ENCODE results near the gene AAK1. TPM values are rescaled to one million over a fixed set of nuclear protein-coding genes. Genes with fewer than 3 reads are reported as not detected.

AAK1 gene
- total RNA-seq, 1 experiment from 2014 or later, result 75.8 TPM

GRCh38 chr2:69459936-69460335 is 183.6 kb downstream of the AAK1 start:
- CTCF ChIA-PET, result interaction anchor here (0.6 kb wide), 1 partner anchor 1096 kb away, joined by 3 read pairs; no protein-coding TSS in a partner anchor
- peaks cover 6% of the 10 kb centered on the region for H3K4me1 Mint-ChIP-seq (ENCODE audit: insufficient read depth, unreplicated experiment)
- no TSS peak for BruUV-seq (replicated peaks)
- H3K4me3 Mint-ChIP-seq (ENCODE audit: unreplicated experiment), result no peak overlapping the region
- POLR2A ChIA-PET, result no interaction called here
- H3K27me3 Mint-ChIP-seq (ENCODE audit: insufficient read depth, unreplicated experiment), result no peaks in the 10 kb centered on the region
- H3K27ac Mint-ChIP-seq (ENCODE audit: low read depth, unreplicated experiment), result no peak overlapping the region
- H3K9me3 Mint-ChIP-seq (ENCODE audit: unreplicated experiment), result no peaks in the 10 kb centered on the region
- peaks cover 15% of the 10 kb centered on the region for H3K36me3 Mint-ChIP-seq (ENCODE audit: insufficient read depth, unreplicated experiment)
- TF ChIP-seq, protein P1, sequence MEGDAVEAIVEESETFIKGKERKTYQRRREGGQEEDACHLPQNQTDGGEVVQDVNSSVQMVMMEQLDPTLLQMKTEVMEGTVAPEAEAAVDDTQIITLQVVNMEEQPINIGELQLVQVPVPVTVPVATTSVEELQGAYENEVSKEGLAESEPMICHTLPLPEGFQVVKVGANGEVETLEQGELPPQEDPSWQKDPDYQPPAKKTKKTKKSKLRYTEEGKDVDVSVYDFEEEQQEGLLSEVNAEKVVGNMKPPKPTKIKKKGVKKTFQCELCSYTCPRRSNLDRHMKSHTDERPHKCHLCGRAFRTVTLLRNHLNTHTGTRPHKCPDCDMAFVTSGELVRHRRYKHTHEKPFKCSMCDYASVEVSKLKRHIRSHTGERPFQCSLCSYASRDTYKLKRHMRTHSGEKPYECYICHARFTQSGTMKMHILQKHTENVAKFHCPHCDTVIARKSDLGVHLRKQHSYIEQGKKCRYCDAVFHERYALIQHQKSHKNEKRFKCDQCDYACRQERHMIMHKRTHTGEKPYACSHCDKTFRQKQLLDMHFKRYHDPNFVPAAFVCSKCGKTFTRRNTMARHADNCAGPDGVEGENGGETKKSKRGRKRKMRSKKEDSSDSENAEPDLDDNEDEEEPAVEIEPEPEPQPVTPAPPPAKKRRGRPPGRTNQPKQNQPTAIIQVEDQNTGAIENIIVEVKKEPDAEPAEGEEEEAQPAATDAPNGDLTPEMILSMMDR (IDR thresholded peaks at IDR 0.05; ENCODE audit: unreplicated experiment), result no peak
- no peak for DNase-seq (ENCODE audit: unreplicated experiment)
- intact Hi-C loops (cut with micrococcal nuclease), result no loop called here

DNA sequence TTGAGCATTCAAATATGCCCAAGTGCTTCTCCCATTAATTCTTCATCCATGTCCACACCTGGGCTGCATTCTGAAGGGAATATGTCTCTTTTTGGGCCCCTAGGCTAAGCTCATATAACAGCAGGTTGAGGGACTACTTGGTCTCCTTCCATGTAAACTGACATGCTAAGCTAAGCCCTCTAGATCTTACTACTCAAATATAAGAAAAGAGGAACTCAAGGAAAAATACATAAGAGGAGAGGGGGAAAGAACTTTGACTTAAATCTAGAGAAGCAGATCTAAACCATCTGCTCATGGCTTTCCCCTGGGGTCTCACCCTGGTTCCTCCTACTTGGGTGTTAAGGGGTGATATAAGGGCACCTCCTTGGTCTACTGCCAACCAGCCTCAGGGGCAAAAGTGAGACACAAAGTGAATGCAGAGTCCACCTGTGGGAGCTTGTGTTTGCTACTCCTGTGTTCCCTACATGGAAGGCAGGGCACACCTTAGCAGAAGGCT is 186.5 kb downstream of the AAK1 start:
- Mint-ChIP-seq H3K9me3 (ENCODE audit: unreplicated experiment) (no peaks in the 10 kb centered on the region), H3K36me3 (ENCODE audit: insufficient read depth, unreplicated experiment) (peaks cover 10% of the 10 kb centered on the region), H3K27me3 (ENCODE audit: insufficient read depth, unreplicated experiment) (no peaks in the 10 kb centered on the region), H3K27ac (ENCODE audit: low read depth, unreplicated experiment) (no peak overlapping the region), H3K4me1 (ENCODE audit: insufficient read depth, unreplicated experiment) (no peaks in the 10 kb centered on the region), H3K4me3 (ENCODE audit: unreplicated experiment) (no peak overlapping the region)
- POLR2A ChIA-PET, result interaction anchor here (1.1 kb wide), 1 partner anchor 19 kb away, joined by 5 read pairs; the partner anchor contains the start of gene NFU1
- CTCF ChIA-PET, result interaction anchor here (0.8 kb wide), 1 partner anchor 1488 kb away, joined by 3 read pairs; no protein-coding TSS in a partner anchor
- BruUV-seq (replicated peaks), result no TSS peak
- intact Hi-C loops (cut with micrococcal nuclease), result no loop called here
- no peak for DNase-seq (ENCODE audit: unreplicated experiment)
- TF ChIP-seq, protein P1 (IDR thresholded peaks at IDR 0.05; ENCODE audit: unreplicated experiment), result no peak

- TF ChIP-seq, protein P1 (IDR thresholded peaks at IDR 0.05; ENCODE audit: unreplicated experiment), result no peak
- DNase-seq (ENCODE audit: unreplicated experiment), result no peak
- Mint-ChIP-seq H3K36me3 (ENCODE audit: insufficient read depth, unreplicated experiment) (peaks cover 10% of the 10 kb centered on the region), H3K27me3 (ENCODE audit: insufficient read depth, unreplicated experiment) (no peaks in the 10 kb centered on the region), H3K4me3 (ENCODE audit: unreplicated experiment) (no peak overlapping the region), H3K9me3 (ENCODE audit: unreplicated experiment) (no peaks in the 10 kb centered on the region), H3K27ac (ENCODE audit: low read depth, unreplicated experiment) (no peak overlapping the region), H3K4me1 (ENCODE audit: insufficient read depth, unreplicated experiment) (no peaks in the 10 kb centered on the region)
- CTCF ChIA-PET, result no interaction called here
- BruUV-seq (replicated peaks), result no TSS peak
- POLR2A ChIA-PET, result interaction anchor here (0.6 kb wide), 2 partner anchors 18 to 1408 kb away, joined by 3 to 4 read pairs; no protein-coding TSS in a partner anchor
- intact Hi-C loops (cut with micrococcal nuclease), result no loop called here
These were observed 187.4 kb downstream of the AAK1 start for GRCh38 chr2:69456154-69456553.

DNA sequence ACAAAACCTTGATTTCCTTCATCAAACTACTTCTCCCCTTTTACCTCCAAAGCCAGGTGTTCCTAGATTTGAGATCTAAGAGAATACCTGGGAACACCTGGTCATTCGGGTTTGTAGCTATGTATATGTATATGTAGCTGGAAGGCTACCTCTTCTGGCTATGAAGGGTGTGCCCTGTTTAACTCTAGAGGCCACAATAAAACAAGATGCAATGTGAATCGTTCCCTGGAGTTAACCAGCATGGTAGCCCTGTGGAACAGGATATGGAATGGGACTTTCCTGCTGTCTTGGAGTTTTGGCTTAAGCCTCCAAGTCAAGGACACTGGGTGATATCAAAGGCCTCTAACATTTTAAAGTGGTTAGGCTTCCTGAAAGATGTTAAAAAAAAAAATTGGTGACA is 188.6 kb downstream of the AAK1 start:
- Mint-ChIP-seq H3K4me1 (ENCODE audit: insufficient read depth, unreplicated experiment) (no peaks in the 10 kb centered on the region), H3K9me3 (ENCODE audit: unreplicated experiment) (no peaks in the 10 kb centered on the region), H3K4me3 (ENCODE audit: unreplicated experiment) (no peak overlapping the region), H3K27ac (ENCODE audit: low read depth, unreplicated experiment) (no peak overlapping the region), H3K36me3 (ENCODE audit: insufficient read depth, unreplicated experiment) (peaks cover 10% of the 10 kb centered on the region), H3K27me3 (ENCODE audit: insufficient read depth, unreplicated experiment) (no peaks in the 10 kb centered on the region)
- intact Hi-C loops (cut with micrococcal nuclease), result no loop called here
- no peak for DNase-seq (ENCODE audit: unreplicated experiment)
- BruUV-seq (replicated peaks), result no TSS peak
- ChIA-PET CTCF (no interaction called here), POLR2A (no interaction called here)
- TF ChIP-seq, protein P1 (IDR thresholded peaks at IDR 0.05; ENCODE audit: unreplicated experiment), result no peak

Data from MCF 10A (cell line).